ENCODE measurements around the gene TOMM5. TPM values are rescaled to one million over a fixed set of nuclear protein-coding genes. Genes with fewer than 3 reads are reported as not detected.

Gene TOMM5
- total and polyA plus RNA-seq, 2 of the 13 experiments (the other 11 are each of a cell fraction or from before 2014, with no cell fraction given): 147 to 315 TPM

GRCh38 chr9:37575921-37576721, 16.3 kb downstream of the TOMM5 start, which contains the start of gene FBXO10:
FBXO10 (minus strand) TSS chr9:37576380; CDS start chr9:37541768, 34,612 bp downstream.
- POLR2A ChIA-PET: interaction anchor here (1.8 kb wide), 1 partner anchor 16 kb away, joined by 12 read pairs; the partner anchor contains the start of gene TOMM5
- BruUV-seq (replicated peaks): no TSS peak
- CTCF ChIA-PET (ENCODE audit: low intra/inter-chr PET ratio, low total read pairs): no interaction called here
- 1% methylated on average over 47 of the region's 81 CpGs for WGBS (ENCODE audit: low lambda C conversion rate)
- no peak within 1 kb of the TSS for H2AFZ ChIP-seq (ENCODE audit: low read length)
- peak within 1 kb of the TSS; percentile 61 to 73 (median 69) for H3K4me3 ChIP-seq (replicated peaks in 1 of 3; ENCODE audit: insufficient read depth in 1 of 3, low read depth in 2 of 3, low read length in 3 of 3)
- no peak for FAIRE-seq
- no peak for DNase-seq (ENCODE audit: low spot score)
- no peaks in the 10 kb centered on the region for H4K20me1 ChIP-seq (ENCODE audit: insufficient read depth, low read length)
- peak; percentile 93 for ATAC-seq
- H3K4me2 ChIP-seq (ENCODE audit: low read depth, low read length): peak within 1 kb of the TSS; percentile 83
- no peaks in the 10 kb centered on the region for H3K79me2 ChIP-seq (ENCODE audit: insufficient read depth, low read length)
- no peaks in the 10 kb centered on the region for H3K9me3 ChIP-seq (ENCODE audit: low read length)
- peak within 1 kb of the TSS; percentile 39 for H3K27ac ChIP-seq (ENCODE audit: extremely low read length, insufficient read depth, low read length)
- intact Hi-C loops (cut with micrococcal nuclease; ENCODE audit: unreplicated experiment): loop anchor here (1.0 kb wide), 1 partner anchor 15 kb away; no protein-coding TSS in a partner anchor
- in situ Hi-C loops (cut with HindIII; ENCODE audit: extremely low pct_ligation_motif_present, low pct_unique_long_range_greater_than_20kb): loop anchor here (10.0 kb wide), 1 partner anchor 61 kb away; no protein-coding TSS in a partner anchor
- peaks cover 19% of the 10 kb centered on the region for H3K4me1 ChIP-seq (ENCODE audit: insufficient read depth, low read length)
- H3K9ac ChIP-seq (ENCODE audit: insufficient read depth, low read depth, low read length): peak within 1 kb of the TSS; percentile 64
- peaks cover 0 to 7% of the 10 kb centered on the region in 2 experiments; a peak in 2 of 5 replicates for H3K36me3 ChIP-seq (replicated peaks in 1 of 2; ENCODE audit: control insufficient read depth in 1 of 2, insufficient read depth in 2 of 2, low read length in 2 of 2)
- no peaks in the 10 kb centered on the region for H3K27me3 ChIP-seq (ENCODE audit: control insufficient read depth in 1 of 2, insufficient read depth in 2 of 2, low read length in 2 of 2)
- TF ChIP-seq SP4 (CRISPR knock-in tag; IDR thresholded peaks at IDR 0.05): peak; percentile 62; the same call in 1 of the 2 replicates
- 0 out of 2 replicates have a peak, but pooled peaks have one; percentile 63 for TF ChIP-seq ZMAT3 (CRISPR knock-in tag; conservative IDR thresholded peaks at IDR 0.05)
- peak; percentile 65; the same call in 1 of the 2 replicates for TF ChIP-seq ZNF224 (CRISPR knock-in tag; IDR thresholded peaks at IDR 0.05)
- no peak for TF ChIP-seq HMGXB3 (CRISPR knock-in tag; IDR thresholded peaks at IDR 0.05; ENCODE audit: borderline replicate concordance)
- no peak for TF ChIP-seq ZNF788 (CRISPR knock-in tag; IDR thresholded peaks at IDR 0.05; ENCODE audit: borderline replicate concordance)
- TF ChIP-seq ATF2 (CRISPR knock-in tag; IDR thresholded peaks at IDR 0.05): no peak
- TF ChIP-seq NFATC3 (CRISPR knock-in tag; IDR thresholded peaks at IDR 0.05): 0 out of 2 replicates have a peak, but pooled peaks have one; percentile 53
- TF ChIP-seq HES4 (CRISPR knock-in tag; IDR thresholded peaks at IDR 0.05; ENCODE audit: borderline replicate concordance): peak; percentile 49; the same call in 1 of the 2 replicates
- peak; percentile 55; the same call in 1 of the 2 replicates for TF ChIP-seq ZBTB25 (CRISPR knock-in tag; IDR thresholded peaks at IDR 0.05)
- TF ChIP-seq RAD21 (CRISPR knock-in tag; IDR thresholded peaks at IDR 0.05): 0 out of 2 replicates have a peak, but pooled peaks have one; percentile 49
- TF ChIP-seq ZNF766 (CRISPR knock-in tag; IDR thresholded peaks at IDR 0.05; ENCODE audit: borderline replicate concordance): 0 out of 2 replicates have a peak, but pooled peaks have one; percentile 27
- TF ChIP-seq TFDP1 (CRISPR knock-in tag; IDR thresholded peaks at IDR 0.05; ENCODE audit: borderline replicate concordance): no peak; the same call in 1 of the 2 replicates

All from HepG2 (cell line).